HG03097 (cell line): ENCODE data around the gene PLSCR4.
"Not testable (repeated sequence)": the region's sequence is repeated elsewhere in the genome, so short reads cannot be mapped to it uniquely, and the experiment has no call there.

Experiments used
- ATAC-seq: cut with Tn5 transposase; IDR thresholded peaks from one replicate; pipeline ENCODE4 v1.9.1; 2021; ENCODE audit not compliant: unreplicated experiment, low FRiP score

The PLSCR4 gene

GRCh38 chr3:146249921-146250320, 984 bp downstream of the PLSCR4 start:
- ATAC-seq: no peak

DNA sequence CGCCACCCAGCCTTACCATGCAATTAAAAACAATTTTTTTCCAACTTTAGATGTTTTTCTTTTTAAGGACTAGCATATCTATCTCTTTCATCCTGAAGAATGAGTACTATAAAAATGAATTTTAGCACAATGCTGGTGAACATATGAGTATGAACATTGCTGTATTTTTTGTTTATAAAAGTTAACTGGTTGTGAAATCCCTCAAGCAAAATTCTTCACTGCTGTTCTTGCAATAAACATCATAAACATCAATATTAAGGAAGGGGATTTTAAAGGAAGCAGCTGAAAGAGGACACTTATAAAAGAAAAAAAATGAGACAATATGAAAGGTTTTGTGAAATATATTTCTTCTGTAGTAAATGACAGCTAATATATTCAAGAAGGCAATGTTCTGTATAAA, 3.0 kb downstream of the PLSCR4 start:
- ATAC-seq: no peak

- ATAC-seq: no peak
Observed at GRCh38 chr3:146246526-146246925, 4.4 kb downstream of the PLSCR4 start.

DNA sequence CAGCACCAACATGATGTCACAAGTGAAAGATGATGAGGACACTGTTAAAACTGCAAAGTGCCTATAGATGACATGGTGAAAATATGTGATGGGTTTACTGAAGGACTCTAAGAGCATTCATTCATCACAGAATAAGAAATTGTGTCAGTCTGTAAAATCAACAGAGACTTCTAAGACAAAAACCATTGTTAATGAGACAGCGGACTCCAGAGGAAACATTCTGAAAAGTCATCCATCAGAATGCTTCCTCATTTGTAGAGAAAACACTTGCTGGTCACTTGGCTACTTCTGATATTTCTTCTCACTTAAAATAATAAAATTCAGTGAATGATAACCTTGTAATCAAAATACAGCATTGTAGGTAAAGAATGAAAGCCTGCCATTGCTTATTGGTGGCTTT, 7.3 kb downstream of the PLSCR4 start:
- no peak for ATAC-seq

DNA sequence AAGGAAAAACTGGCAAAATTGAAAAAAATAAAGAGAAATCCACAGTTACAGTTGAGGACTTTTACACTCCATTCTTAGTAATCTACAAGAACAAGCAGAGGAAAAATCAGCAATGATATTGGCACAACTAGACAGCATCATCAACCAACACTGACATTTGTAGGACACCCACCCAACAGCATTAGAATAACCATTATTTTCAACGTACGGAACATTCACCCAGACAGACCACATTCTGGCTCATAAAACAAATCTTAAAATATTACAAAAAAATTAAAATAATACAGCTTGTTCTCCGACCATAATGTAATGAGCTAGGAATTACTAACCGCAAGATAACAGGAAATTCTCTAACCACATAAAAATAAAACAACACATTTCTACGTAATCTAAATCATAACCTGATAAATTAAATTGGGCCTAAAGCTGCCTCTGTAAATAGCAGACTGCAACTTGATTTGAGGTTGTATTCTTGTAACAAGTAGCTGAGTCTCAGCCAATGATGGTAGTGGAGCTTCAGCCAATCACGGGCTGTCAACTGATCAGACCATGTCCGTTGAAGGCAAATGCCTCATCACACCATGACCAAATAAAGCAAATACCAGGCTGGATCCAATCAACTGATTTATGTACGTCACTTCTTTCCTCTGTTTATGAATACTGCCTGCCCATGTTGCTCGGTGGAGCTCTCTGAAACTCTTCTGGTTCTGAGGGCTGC, 9.2 kb downstream of the PLSCR4 start:
- ATAC-seq: no peak

DNA sequence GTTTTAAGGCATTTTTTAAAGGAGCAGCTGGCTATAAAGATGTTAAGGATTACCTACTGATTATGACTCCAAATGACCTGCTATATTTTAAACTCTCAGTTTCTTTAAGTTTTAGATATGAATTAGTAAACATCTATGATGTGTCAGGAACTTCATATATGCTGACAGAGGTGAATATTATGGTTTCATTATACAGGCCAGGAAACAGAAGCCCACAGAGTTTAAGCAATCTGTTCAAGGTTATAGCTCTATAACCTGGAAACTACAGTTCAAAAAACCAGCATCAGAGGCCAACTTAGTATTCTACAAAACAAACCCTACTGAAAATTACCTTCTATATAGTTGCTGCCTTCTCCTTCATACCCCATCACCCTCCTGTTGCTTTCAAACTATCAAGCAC, 17.4 kb downstream of the PLSCR4 start:
- no peak for ATAC-seq

- ATAC-seq: no peak
Observed at GRCh38 chr3:146227486-146227885, 23.4 kb downstream of the PLSCR4 start.

DNA sequence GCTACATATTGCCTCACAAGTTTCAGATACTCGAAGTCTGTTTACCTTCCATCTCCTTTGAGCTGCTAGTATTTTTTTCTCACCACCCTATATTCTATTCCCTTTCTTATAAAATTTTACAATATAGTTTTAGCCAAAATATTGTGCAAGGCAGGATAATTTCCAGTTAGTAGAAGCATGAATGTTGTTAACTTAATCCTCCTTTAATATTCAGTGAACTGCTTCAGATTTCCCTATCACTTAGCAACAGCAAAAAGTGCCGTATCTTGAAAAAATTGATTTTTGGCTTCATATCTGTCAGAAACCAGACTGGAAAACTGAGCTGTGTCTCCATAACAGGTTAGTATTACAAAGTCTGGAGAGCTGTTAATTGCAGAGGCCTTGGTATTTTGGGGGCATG, 24.0 kb downstream of the PLSCR4 start:
- no peak for ATAC-seq

DNA sequence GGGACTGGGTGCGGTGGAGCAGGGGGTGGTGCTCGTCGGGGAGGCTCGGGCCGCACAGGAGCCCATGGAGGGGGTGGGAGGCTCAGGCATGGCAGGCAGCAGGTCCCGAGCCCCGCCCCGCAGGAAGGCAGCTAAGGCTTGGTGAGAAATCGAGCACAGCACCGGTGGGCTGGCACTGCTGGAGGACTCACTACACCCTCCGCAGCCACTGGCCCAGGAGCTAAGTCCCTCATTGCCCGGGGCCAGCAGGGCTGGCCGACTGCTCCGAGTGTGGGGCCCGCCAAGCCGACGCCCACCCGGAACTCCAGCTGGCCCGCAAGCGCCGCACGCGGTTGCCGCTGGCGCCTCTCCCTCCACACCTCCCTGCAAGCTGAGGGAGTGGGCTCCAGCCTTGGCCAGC, 25.4 kb downstream of the PLSCR4 start:
- not testable (repeated sequence) for ATAC-seq

GRCh38 chr3:146223401-146224373, 27.2 kb downstream of the PLSCR4 start:
- ATAC-seq: no peak

- no peak for ATAC-seq
Observed at GRCh38 chr3:146222204-146223046, 28.5 kb downstream of the PLSCR4 start.

GRCh38 chr3:146221276-146221675, 29.6 kb downstream of the PLSCR4 start:
- no peak for ATAC-seq

- no peak for ATAC-seq
Observed at GRCh38 chr3:146218880-146219866, 31.7 kb downstream of the PLSCR4 start.

DNA sequence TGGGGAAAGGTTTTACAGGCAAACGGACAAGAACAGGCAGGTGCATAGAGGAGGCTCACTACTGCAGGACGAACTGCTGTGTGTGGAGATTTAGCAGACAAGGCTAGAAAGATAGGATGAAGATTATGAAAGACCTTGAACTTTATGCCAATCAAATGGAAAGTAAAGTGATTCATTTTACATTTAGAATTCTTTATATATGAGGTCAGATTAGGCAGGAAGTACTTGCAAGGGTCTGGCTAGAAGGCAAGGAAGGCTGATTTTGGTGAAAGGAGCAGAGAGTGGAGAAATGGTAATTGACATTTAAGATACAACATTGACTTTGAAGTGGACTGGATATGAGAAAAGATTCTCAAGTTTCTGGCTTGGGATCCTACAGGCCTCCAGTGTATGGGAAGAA, 33.6 kb downstream of the PLSCR4 start:
- ATAC-seq: no peak

DNA sequence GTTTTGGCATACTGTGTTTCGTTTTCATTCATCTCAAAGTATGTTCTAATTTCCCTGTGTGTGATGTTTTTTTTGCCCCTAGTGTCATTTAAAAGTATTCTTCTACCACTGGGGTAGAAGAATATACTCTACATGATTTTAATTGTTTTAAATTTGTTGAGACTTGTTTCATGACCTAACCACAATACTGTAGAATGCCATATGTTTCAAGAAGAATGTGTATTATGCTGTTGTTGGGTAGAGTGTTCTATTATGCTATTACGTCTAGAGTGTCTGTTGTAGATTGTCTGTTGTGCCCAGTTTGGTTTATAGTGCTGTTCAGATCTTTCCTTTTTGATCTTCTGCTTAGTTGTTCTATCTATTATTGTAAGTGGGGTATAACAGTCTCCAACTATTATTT, 36.4 kb downstream of the PLSCR4 start:
- ATAC-seq: no peak

DNA sequence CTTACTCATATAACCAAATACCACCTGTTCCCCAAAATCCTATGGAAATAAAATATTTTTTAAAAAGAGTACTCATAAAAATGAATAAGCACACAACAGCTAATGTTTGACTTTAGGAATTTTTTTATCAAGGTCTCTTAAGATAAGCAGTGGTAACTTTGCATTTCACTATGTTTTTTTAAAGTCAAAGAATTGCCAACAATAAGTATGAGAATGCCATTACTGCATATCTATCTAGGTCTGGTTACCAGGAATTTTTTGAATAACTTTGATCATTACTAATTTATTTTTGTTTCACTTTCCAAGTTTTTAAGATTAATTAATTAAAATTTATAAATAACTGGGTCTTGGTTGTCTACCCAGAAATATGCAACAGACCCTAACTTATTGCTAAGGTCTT, 41.5 kb downstream of the PLSCR4 start:
- ATAC-seq: no peak

DNA sequence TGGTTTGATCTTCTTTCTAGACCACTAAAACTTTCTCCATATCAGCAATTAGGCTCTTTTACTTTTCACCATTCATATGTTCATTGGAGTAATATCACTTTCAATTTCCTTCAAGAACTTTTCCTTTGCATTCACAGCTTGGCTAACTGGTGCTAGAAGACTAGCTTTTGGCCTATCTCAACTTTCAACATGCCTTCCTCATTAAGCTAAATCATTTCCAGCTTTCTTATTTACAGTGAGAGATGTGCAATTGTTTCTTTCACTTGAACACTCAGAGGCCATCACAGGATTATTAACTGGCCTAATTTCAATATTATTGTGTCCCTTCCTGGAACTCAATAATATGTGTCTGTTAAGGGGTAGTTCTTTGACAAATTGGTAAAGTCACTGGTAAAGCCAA, 47.1 kb downstream of the PLSCR4 start:
- no peak for ATAC-seq

- ATAC-seq: no peak
Observed at GRCh38 chr3:146200461-146201220, 50.3 kb downstream of the PLSCR4 start.

DNA sequence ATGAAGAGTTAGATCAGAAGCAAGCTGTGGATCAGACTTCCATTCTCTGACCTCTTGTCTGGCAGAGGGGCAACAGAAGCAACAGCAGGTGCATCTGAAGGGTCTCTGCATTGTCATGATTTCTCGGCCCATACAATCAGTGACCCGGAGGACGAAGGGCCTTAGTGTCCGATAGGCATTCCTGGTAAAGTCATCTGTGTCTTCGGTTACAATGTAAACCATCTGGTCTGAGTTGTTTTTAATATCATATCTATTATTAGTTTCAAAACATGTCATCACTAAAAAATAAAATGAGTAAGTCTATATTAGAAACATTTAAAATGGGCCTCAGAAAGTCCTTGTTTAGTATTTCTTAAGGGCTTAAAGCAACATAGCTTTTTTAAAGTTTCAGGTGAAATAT, 51.1 kb downstream of the PLSCR4 start:
- no peak for ATAC-seq
